Measurements from ENCODE around the gene ADRA2B. TPM values are rescaled to one million over a fixed set of nuclear protein-coding genes. Genes with fewer than 3 reads are reported as not detected.

The ADRA2B gene
- total RNA-seq, 1 donor from 2014 or later: not detected

DNA sequence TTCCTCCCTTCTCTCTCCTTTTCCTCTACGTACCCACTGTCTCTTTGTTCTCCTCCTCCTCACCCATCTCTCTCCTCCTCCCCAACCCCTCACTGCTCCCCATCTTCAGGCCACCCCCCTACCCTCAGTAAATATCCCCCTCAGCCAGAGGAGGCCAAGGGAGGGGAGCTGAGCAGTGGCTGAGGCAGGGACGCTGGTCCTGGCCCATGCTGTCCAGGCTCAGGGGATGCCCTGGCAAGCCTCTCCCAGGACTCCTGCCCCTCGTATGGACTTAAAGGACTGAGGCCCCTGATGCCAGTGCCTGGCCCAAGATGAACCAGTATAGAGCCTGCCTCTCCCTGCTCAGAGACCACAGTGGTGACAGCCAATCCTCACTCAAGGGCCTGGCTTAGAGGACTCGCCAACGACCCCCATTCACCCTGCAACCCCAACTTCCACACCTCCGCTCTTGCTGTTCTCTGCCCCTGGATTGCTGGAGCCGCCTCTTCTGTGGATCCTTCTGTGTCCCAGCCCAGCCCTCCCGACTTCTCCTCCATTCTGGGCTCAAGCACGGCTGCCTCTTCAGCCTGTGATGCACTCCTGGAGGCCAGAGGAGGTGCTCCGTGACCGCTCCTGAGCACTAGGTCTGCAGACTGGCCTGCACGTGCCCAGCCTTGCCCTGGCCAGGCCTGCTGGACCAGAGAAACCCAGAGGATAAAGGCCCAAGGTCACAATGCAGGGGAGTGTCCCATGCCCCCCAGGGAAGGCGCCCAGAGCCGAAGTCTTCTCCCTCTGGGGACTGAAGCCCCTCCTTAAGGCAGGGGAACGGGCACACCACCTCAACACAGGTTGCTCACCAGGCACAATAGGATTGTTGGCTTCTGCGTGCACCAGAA is 38.4 kb upstream of the ADRA2B start:
- H3K27me3 ChIP-seq (ENCODE audit: control insufficient read depth, insufficient read depth, low read length): no peaks in the 10 kb centered on the region
- no peak overlapping the region for H3K4me3 ChIP-seq (ENCODE audit: low read depth, low read length)
- no peaks in the 10 kb centered on the region for H3K36me3 ChIP-seq (ENCODE audit: control insufficient read depth, insufficient read depth, low read length)
- DNase-seq (ENCODE audit: low read depth) (no peak), FAIRE-seq (no peak)
- no peak for TF ChIP-seq CTCF (IDR thresholded peaks at IDR 0.05; ENCODE audit: insufficient read depth, low read length, severe bottlenecking)

- TF ChIP-seq CTCF (IDR thresholded peaks at IDR 0.05; ENCODE audit: insufficient read depth, low read length, severe bottlenecking): no peak
- no peak for FAIRE-seq
Observed at GRCh38 chr2:96153991-96154431, 37.6 kb upstream of the ADRA2B start.

DNA sequence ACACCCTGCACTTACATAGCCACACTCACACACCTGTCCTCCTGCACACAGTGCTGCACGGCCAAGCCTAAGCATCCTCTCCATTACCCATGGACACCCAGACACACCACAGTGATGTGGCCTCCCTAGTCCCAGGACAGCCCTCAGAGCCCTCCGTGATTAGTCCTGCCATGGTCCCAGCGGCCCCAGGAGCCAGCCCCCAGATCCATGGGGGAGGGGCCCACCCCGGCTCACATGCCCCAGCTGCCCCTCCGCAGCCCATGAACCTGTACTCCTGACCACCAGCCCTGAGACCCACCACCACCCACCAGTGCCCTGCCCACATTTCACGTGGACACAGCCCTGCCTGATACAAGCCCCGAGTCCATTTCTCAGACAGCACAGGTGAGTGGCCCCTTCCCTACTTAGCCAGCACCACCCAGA is 36.9 kb upstream of the ADRA2B start:
- H3K4me3 ChIP-seq (ENCODE audit: low read depth, low read length): no peak overlapping the region
- FAIRE-seq (no peak), DNase-seq (ENCODE audit: low read depth) (no peak)
- no peak for TF ChIP-seq CTCF (IDR thresholded peaks at IDR 0.05; ENCODE audit: insufficient read depth, low read length, severe bottlenecking)
- H3K36me3 ChIP-seq (ENCODE audit: control insufficient read depth, insufficient read depth, low read length): no peaks in the 10 kb centered on the region
- H3K27me3 ChIP-seq (ENCODE audit: control insufficient read depth, insufficient read depth, low read length): no peaks in the 10 kb centered on the region

More at GRCh38 chr2:96153991-96154431, 37.6 kb upstream of the ADRA2B start:
- no peaks in the 10 kb centered on the region for H3K36me3 ChIP-seq (ENCODE audit: control insufficient read depth, insufficient read depth, low read length)
- DNase-seq (ENCODE audit: low read depth): no peak
- H3K27me3 ChIP-seq (ENCODE audit: control insufficient read depth, insufficient read depth, low read length): no peaks in the 10 kb centered on the region
- no peak overlapping the region for H3K4me3 ChIP-seq (ENCODE audit: low read depth, low read length)

- no peaks in the 10 kb centered on the region for H3K36me3 ChIP-seq (ENCODE audit: control insufficient read depth, insufficient read depth, low read length)
- no peak for TF ChIP-seq CTCF (IDR thresholded peaks at IDR 0.05; ENCODE audit: insufficient read depth, low read length, severe bottlenecking)
- DNase-seq (ENCODE audit: low read depth): no peak
- H3K4me3 ChIP-seq (ENCODE audit: low read depth, low read length): no peak overlapping the region
- no peak for FAIRE-seq
- H3K27me3 ChIP-seq (ENCODE audit: control insufficient read depth, insufficient read depth, low read length): no peaks in the 10 kb centered on the region
Observed at GRCh38 chr2:96152304-96153161, 36.2 kb upstream of the ADRA2B start.

GRCh38 chr2:96151595-96152303 is 35.4 kb upstream of the ADRA2B start:
- Histone ChIP-seq H3K27me3 (ENCODE audit: control insufficient read depth, insufficient read depth, low read length) (no peaks in the 10 kb centered on the region), H3K36me3 (ENCODE audit: control insufficient read depth, insufficient read depth, low read length) (no peaks in the 10 kb centered on the region), H3K4me3 (ENCODE audit: low read depth, low read length) (no peak overlapping the region)
- FAIRE-seq: no peak
- TF ChIP-seq CTCF (IDR thresholded peaks at IDR 0.05; ENCODE audit: insufficient read depth, low read length, severe bottlenecking): no peak
- no peak for DNase-seq (ENCODE audit: low read depth)

Measured in bronchial epithelial cell (primary cell).